ENCODE measurements around the gene CDCA4.

The CDCA4 gene

GRCh38 chr14:105020815-105021655 is at the start of gene CDCA4:
CDCA4 (minus strand) TSS chr14:105021083; CDS start chr14:105011929, 9,154 bp downstream.
- Histone ChIP-seq H3K36me3 (ENCODE audit: control insufficient read depth in 5 of 5, insufficient read depth in 5 of 5, low read length in 5 of 5) (no peaks in the 10 kb centered on the region), H3K27ac (ENCODE audit: low read depth, low read length) (peak within 1 kb of the TSS; percentile 74), H3K9ac (ENCODE audit: low read length in 5 of 5) (peak within 1 kb of the TSS; percentile 39 to 89 (median 84)), H3K9me3 (ENCODE audit: control insufficient read depth in 5 of 5, low read length in 5 of 5) (no peaks in the 10 kb centered on the region), H3K4me3 (ENCODE audit: low read depth in 1 of 5, low read length in 5 of 5) (peak within 1 kb of the TSS; percentile 65 to 81 (median 77)), H3K27me3 (ENCODE audit: control insufficient read depth in 5 of 5, insufficient read depth in 4 of 5, low read length in 5 of 5) (no peaks in the 10 kb centered on the region), H3K4me1 (ENCODE audit: control insufficient read depth in 5 of 5, insufficient read depth in 5 of 5, low read length in 5 of 5) (peaks cover 2 to 31% (median 22%) of the 10 kb centered on the region in 5 donors)

- Histone ChIP-seq H3K27ac (ENCODE audit: low read depth, low read length) (peak overlapping the region; percentile 50), H3K9ac (ENCODE audit: low read length in 5 of 5) (peak overlapping the region in 1 of 5 donors; percentile 30), H3K4me1 (ENCODE audit: control insufficient read depth in 5 of 5, insufficient read depth in 5 of 5, low read length in 5 of 5) (peaks cover 0 to 62% (median 15%) of the 10 kb centered on the region in 5 donors), H3K9me3 (ENCODE audit: control insufficient read depth in 5 of 5, low read length in 5 of 5) (no peaks in the 10 kb centered on the region), H3K36me3 (ENCODE audit: control insufficient read depth in 5 of 5, insufficient read depth in 5 of 5, low read length in 5 of 5) (no peaks in the 10 kb centered on the region), H3K4me3 (ENCODE audit: low read depth in 1 of 5, low read length in 5 of 5) (no peak overlapping the region), H3K27me3 (ENCODE audit: control insufficient read depth in 5 of 5, insufficient read depth in 4 of 5, low read length in 5 of 5) (peaks cover 0 to 36% (median 22%) of the 10 kb centered on the region in 5 donors)
These were observed 49.2 kb upstream of the CDCA4 start for GRCh38 chr14:105069871-105070759.

DNA sequence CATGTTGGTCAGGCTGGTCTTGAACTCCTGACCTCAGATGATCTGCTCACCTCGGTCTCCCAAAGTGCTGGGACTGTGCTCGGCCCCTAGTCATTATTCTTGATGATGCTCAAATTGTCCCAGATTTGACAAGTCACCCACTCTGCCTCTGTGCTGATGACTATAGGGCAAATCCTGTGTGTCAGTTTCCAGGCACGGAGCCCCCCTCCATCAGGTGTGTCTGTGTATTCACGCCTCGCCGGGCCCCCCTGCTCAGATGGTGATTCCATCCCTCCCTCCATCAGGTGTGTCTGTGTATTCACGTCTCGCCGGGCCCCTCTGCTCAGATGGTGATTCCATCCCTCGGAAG is 48.6 kb upstream of the CDCA4 start:
- H3K9me3 ChIP-seq (ENCODE audit: control insufficient read depth in 5 of 5, low read length in 5 of 5): no peaks in the 10 kb centered on the region
- H3K9ac ChIP-seq (ENCODE audit: low read length in 5 of 5): no peak overlapping the region
- H3K27ac ChIP-seq (ENCODE audit: low read depth, low read length): no peak overlapping the region
- H3K36me3 ChIP-seq (ENCODE audit: control insufficient read depth in 5 of 5, insufficient read depth in 5 of 5, low read length in 5 of 5): no peaks in the 10 kb centered on the region
- no peak overlapping the region for H3K4me3 ChIP-seq (ENCODE audit: low read depth in 1 of 5, low read length in 5 of 5)
- H3K27me3 ChIP-seq (ENCODE audit: control insufficient read depth in 5 of 5, insufficient read depth in 4 of 5, low read length in 5 of 5): peaks cover 0 to 32% (median 19%) of the 10 kb centered on the region in 5 donors
- peaks cover 0 to 57% (median 12%) of the 10 kb centered on the region in 5 donors for H3K4me1 ChIP-seq (ENCODE audit: control insufficient read depth in 5 of 5, insufficient read depth in 5 of 5, low read length in 5 of 5)

GRCh38 chr14:105068818-105069217 is 47.9 kb upstream of the CDCA4 start:
- H3K4me1 ChIP-seq (ENCODE audit: control insufficient read depth in 5 of 5, insufficient read depth in 5 of 5, low read length in 5 of 5): peaks cover 0 to 54% (median 17%) of the 10 kb centered on the region in 5 donors
- peaks cover 0 to 25% (median 13%) of the 10 kb centered on the region in 5 donors for H3K27me3 ChIP-seq (ENCODE audit: control insufficient read depth in 5 of 5, insufficient read depth in 4 of 5, low read length in 5 of 5)
- H3K4me3 ChIP-seq (ENCODE audit: low read depth in 1 of 5, low read length in 5 of 5): no peak overlapping the region
- no peak overlapping the region for H3K9ac ChIP-seq (ENCODE audit: low read length in 5 of 5)
- H3K9me3 ChIP-seq (ENCODE audit: control insufficient read depth in 5 of 5, low read length in 5 of 5): no peaks in the 10 kb centered on the region
- H3K27ac ChIP-seq (ENCODE audit: low read depth, low read length): no peak overlapping the region
- no peaks in the 10 kb centered on the region for H3K36me3 ChIP-seq (ENCODE audit: control insufficient read depth in 5 of 5, insufficient read depth in 5 of 5, low read length in 5 of 5)

DNA sequence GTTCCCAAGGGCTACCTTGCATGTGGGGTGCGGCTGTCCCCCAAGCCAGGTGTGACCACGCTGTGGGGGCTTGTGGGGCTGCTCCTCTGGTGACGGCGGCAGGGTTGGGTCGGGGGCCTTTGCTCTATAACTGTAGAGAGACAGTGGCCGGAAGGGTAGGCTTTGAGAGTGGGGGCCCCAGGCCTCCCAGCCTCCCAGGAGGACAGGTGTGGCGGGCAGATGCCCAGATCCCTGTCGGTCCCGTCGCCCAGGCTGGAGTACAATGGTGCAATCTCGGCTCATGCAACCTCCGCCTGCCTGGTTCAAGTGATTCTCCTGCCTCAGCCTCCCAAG is 47.1 kb upstream of the CDCA4 start:
- no peaks in the 10 kb centered on the region for H3K36me3 ChIP-seq (ENCODE audit: control insufficient read depth in 5 of 5, insufficient read depth in 5 of 5, low read length in 5 of 5)
- no peaks in the 10 kb centered on the region for H3K9me3 ChIP-seq (ENCODE audit: control insufficient read depth in 5 of 5, low read length in 5 of 5)
- no peak overlapping the region for H3K4me3 ChIP-seq (ENCODE audit: low read depth in 1 of 5, low read length in 5 of 5)
- no peak overlapping the region for H3K27ac ChIP-seq (ENCODE audit: low read depth, low read length)
- H3K27me3 ChIP-seq (ENCODE audit: control insufficient read depth in 5 of 5, insufficient read depth in 4 of 5, low read length in 5 of 5): peaks cover 0 to 18% (median 10%) of the 10 kb centered on the region in 5 donors
- no peak overlapping the region for H3K9ac ChIP-seq (ENCODE audit: low read length in 5 of 5)
- peaks cover 4 to 52% (median 21%) of the 10 kb centered on the region in 5 donors for H3K4me1 ChIP-seq (ENCODE audit: control insufficient read depth in 5 of 5, insufficient read depth in 5 of 5, low read length in 5 of 5)

DNA sequence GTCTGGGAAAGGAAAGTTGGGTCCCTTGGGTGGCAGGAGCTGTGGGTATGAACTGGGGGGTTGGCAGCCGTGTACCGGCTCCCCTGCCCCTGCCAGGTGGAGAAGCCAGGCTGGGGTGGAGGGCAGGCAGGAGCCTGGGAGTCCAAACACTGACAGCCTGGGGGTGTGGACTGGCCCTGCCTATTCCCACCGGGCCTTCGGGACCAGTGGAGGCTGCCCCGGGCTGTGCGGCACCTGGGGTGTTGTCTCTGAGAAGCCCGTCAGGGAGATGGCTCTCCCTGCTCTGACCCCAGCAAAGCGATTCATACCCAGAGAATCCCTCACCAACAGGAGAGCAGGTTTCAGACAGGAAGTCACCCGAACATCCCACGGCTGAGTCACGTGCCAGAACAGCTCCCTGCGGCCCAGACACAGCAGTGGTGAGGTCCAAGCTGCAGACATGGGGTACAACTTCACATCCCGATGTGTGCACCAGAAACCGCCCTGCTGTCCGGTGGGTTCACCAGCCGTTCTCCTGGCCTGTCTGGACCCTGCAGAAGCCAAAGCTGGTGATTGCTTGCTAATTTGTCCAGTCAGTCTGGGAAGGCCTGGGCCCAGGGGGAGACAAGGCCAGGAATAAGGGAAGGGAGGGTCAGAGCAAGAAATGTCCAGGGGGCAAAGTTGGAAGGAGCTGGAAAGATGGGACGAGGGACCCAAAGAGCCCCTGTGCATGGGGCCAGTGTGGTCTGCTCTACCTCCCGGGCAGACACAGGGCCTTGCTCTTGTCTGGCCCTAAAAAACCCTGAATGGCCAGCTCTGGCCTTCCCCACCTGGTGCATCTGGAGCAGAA is 46.5 kb upstream of the CDCA4 start:
- no peaks in the 10 kb centered on the region for H3K9me3 ChIP-seq (ENCODE audit: control insufficient read depth in 5 of 5, low read length in 5 of 5)
- H3K9ac ChIP-seq (ENCODE audit: low read length in 5 of 5): peak overlapping the region in 1 of 5 donors; percentile 36
- no peak overlapping the region for H3K27ac ChIP-seq (ENCODE audit: low read depth, low read length)
- peaks cover 6 to 55% (median 25%) of the 10 kb centered on the region in 5 donors for H3K4me1 ChIP-seq (ENCODE audit: control insufficient read depth in 5 of 5, insufficient read depth in 5 of 5, low read length in 5 of 5)
- H3K36me3 ChIP-seq (ENCODE audit: control insufficient read depth in 5 of 5, insufficient read depth in 5 of 5, low read length in 5 of 5): no peaks in the 10 kb centered on the region
- H3K4me3 ChIP-seq (ENCODE audit: low read depth in 1 of 5, low read length in 5 of 5): no peak overlapping the region
- H3K27me3 ChIP-seq (ENCODE audit: control insufficient read depth in 5 of 5, insufficient read depth in 4 of 5, low read length in 5 of 5): peaks cover 0 to 13% (median 5%) of the 10 kb centered on the region in 5 donors

DNA sequence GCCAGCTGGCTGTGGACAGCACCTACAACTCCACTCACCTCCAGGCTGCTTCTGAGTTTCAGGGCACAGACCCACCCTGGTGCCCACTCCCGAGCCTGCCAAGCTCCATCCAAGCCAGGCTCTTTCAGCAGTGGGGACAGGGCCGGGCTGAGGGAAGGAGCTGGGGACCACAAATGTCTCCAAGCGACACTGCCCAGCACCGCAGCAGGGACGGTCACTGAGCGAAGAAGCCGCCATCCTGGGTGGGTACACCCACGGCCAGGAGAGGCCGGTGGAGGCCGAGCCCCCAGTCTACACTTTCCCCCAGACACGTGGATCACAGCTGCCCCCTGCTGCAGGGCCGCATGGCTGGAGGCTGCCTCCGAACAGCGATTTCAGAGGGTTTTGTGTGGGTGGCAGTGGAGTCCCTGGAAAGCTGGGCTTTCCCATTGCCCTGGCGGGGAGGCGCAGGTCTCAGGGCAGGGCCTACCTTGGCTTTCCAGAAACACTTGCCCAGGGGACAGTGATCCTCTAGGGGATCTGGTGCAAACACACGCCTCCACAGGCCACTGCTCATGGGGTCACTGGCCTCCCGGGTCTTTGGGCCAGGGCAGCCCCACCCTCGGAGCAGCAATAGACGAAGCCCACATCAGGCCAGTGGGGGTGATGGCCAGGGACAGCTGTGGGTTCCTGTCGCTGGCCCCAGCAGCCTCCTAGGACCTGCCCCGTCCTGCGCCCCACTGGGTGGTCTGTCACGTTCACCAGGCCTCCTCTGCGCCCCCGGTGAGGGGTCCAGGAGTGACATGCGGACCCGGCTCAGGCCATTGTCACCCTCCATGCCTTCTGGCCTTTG is 45.6 kb upstream of the CDCA4 start:
- Histone ChIP-seq H3K4me3 (ENCODE audit: low read depth in 1 of 5, low read length in 5 of 5) (no peak overlapping the region), H3K27me3 (ENCODE audit: control insufficient read depth in 5 of 5, insufficient read depth in 4 of 5, low read length in 5 of 5) (peaks cover 0 to 11% (median 3%) of the 10 kb centered on the region in 5 donors), H3K36me3 (ENCODE audit: control insufficient read depth in 5 of 5, insufficient read depth in 5 of 5, low read length in 5 of 5) (no peaks in the 10 kb centered on the region), H3K4me1 (ENCODE audit: control insufficient read depth in 5 of 5, insufficient read depth in 5 of 5, low read length in 5 of 5) (peaks cover 6 to 62% (median 34%) of the 10 kb centered on the region in 5 donors), H3K27ac (ENCODE audit: low read depth, low read length) (no peak overlapping the region), H3K9me3 (ENCODE audit: control insufficient read depth in 5 of 5, low read length in 5 of 5) (no peaks in the 10 kb centered on the region), H3K9ac (ENCODE audit: low read length in 5 of 5) (peak overlapping the region in 2 of 5 donors; percentile 43 to 52)

DNA sequence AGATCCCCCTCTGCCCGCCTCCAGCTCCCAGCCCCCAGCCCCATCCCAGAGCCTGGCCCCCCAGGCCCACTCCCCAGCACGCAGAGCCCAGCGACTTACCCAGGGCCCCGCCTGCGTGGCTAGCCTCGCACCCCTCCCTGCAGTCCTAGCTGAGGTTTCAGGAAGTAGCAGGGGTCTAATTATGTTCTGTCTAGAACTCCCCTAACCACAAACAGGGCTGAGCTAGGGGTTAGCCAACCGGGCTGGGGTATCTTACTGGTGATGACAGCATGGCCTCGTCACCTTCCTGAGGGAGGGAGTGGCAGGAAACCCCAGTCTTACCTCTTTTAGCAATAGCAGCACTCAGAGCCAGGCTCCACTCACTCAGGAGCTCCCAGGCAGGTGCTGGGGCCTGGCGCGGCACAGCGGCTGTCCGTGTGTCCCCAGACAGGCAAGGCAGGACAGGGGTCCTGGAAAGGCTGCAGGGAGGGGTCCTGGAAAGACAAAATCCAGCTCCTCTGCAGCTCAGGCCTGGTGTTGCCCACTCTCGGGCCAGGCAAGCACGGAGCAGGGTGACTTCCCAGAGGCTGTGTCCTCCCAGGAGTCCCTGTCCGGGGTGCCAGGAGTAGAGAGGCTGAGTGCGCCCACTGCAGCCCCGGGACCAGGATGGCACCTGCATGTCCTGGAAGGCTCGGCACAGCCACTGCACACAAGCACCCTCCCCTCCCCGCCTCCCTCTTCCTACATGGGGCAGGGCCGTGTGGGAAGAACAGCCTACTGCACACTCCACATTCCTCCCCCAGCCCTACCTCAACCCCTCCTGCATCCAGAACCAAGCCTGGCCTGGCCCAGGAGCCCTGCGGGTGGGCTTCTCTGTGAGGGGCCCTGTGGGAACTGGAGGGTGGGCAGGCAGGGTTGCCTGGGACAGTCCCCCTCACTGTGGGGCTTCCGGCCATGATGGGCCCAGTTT is 44.7 kb upstream of the CDCA4 start, which contains the start of gene GPR132:
GPR132 (minus strand) TSS at position 151 of the 949 bp plus-strand sequence. CDS start 10,010 bp downstream, outside the sequence.
- Histone ChIP-seq H3K27ac (ENCODE audit: low read depth, low read length) (no peak within 1 kb of the TSS), H3K4me1 (ENCODE audit: control insufficient read depth in 5 of 5, insufficient read depth in 5 of 5, low read length in 5 of 5) (peaks cover 6 to 65% (median 40%) of the 10 kb centered on the region in 5 donors), H3K27me3 (ENCODE audit: control insufficient read depth in 5 of 5, insufficient read depth in 4 of 5, low read length in 5 of 5) (peaks cover 0 to 8% (median 3%) of the 10 kb centered on the region in 5 donors), H3K36me3 (ENCODE audit: control insufficient read depth in 5 of 5, insufficient read depth in 5 of 5, low read length in 5 of 5) (no peaks in the 10 kb centered on the region), H3K9me3 (ENCODE audit: control insufficient read depth in 5 of 5, low read length in 5 of 5) (no peaks in the 10 kb centered on the region), H3K4me3 (ENCODE audit: low read depth in 1 of 5, low read length in 5 of 5) (peak within 1 kb of the TSS in 4 of 5 donors; percentile 6 to 47 (median 32)), H3K9ac (ENCODE audit: low read length in 5 of 5) (peak within 1 kb of the TSS in 3 of 5 donors; percentile 40 to 52 (median 43))
